Measurements from ENCODE around the gene LCP1.
"Not testable (repeated sequence)": the region's sequence is repeated elsewhere in the genome, so short reads cannot be mapped to it uniquely, and the experiment has no call there.

The LCP1 gene

GRCh38 chr13:46181377-46181839 lies 569 bp downstream of the LCP1 start:
- DNase-seq, result no peak

GRCh38 chr13:46179969-46180763 lies 1.8 kb downstream of the LCP1 start:
- no peak for DNase-seq

GRCh38 chr13:46179491-46179908 lies 2.5 kb downstream of the LCP1 start:
- peak; percentile 83 for DNase-seq

GRCh38 chr13:46178821-46179220 lies 3.2 kb downstream of the LCP1 start:
- DNase-seq, result no peak

- DNase-seq, result peak; percentile 47
Observed at GRCh38 chr13:46178143-46178542, 3.8 kb downstream of the LCP1 start.

- peak; percentile 67 for DNase-seq
Observed at GRCh38 chr13:46176756-46177155, 5.2 kb downstream of the LCP1 start.

- peak; percentile 66 for DNase-seq
Observed at GRCh38 chr13:46173656-46174055, 8.3 kb downstream of the LCP1 start.

GRCh38 chr13:46172531-46172991 lies 9.4 kb downstream of the LCP1 start:
- peak; percentile 77 for DNase-seq

- no peak for DNase-seq
Observed at GRCh38 chr13:46171739-46172138, 10.2 kb downstream of the LCP1 start.

- DNase-seq, result no peak
Observed at GRCh38 chr13:46171217-46171616, 10.8 kb downstream of the LCP1 start.

- peak; percentile 69 for DNase-seq
Observed at GRCh38 chr13:46170687-46171086, 11.3 kb downstream of the LCP1 start.

- DNase-seq, result peak; percentile 49
Observed at GRCh38 chr13:46170268-46170667, 11.7 kb downstream of the LCP1 start.

- DNase-seq, result peak; percentile 48
Observed at GRCh38 chr13:46169758-46170157, 12.2 kb downstream of the LCP1 start.

GRCh38 chr13:46168783-46169182 lies 13.2 kb downstream of the LCP1 start:
- DNase-seq, result no peak

GRCh38 chr13:46168341-46168740 lies 13.6 kb downstream of the LCP1 start:
- peak; percentile 73 for DNase-seq

- no peak for DNase-seq
Observed at GRCh38 chr13:46166947-46167610, 14.9 kb downstream of the LCP1 start.

GRCh38 chr13:46166224-46166584 lies 15.8 kb downstream of the LCP1 start:
- no peak for DNase-seq

GRCh38 chr13:46165485-46166223 lies 16.3 kb downstream of the LCP1 start:
- DNase-seq, result peak; percentile 68

GRCh38 chr13:46164661-46165060 lies 17.3 kb downstream of the LCP1 start:
- DNase-seq, result no peak

- not testable (repeated sequence) for DNase-seq
Observed at GRCh38 chr13:46162741-46163140, 19.2 kb downstream of the LCP1 start.

- DNase-seq, result peak; percentile 85
Observed at GRCh38 chr13:46160471-46161066, 21.4 kb downstream of the LCP1 start.

GRCh38 chr13:46160065-46160464 lies 21.9 kb downstream of the LCP1 start:
- DNase-seq, result no peak

GRCh38 chr13:46158983-46159382 lies 23.0 kb downstream of the LCP1 start:
- DNase-seq, result no peak
